ENCODE results near the gene IL22RA2.

The IL22RA2 gene

GRCh38 chr6:137173501-137173900 is at the start of gene IL22RA2:
Gene IL22RA2, minus strand, starts transcription at chr6:137173644. Its CDS starts 11,895 bp downstream, at chr6:137161749.
- no peak for TF ChIP-seq EZH2 (IDR thresholded peaks at IDR 0.05; ENCODE audit: borderline replicate concordance, low read depth, low read length, severe bottlenecking)
- TF ChIP-seq CTCF (IDR thresholded peaks at IDR 0.05; ENCODE audit: borderline replicate concordance, extremely low read depth, low read length, poor library complexity, severe bottlenecking) = no peak
- H2AFZ ChIP-seq (ENCODE audit: low read depth, low read length) = no peak within 1 kb of the TSS

DNA sequence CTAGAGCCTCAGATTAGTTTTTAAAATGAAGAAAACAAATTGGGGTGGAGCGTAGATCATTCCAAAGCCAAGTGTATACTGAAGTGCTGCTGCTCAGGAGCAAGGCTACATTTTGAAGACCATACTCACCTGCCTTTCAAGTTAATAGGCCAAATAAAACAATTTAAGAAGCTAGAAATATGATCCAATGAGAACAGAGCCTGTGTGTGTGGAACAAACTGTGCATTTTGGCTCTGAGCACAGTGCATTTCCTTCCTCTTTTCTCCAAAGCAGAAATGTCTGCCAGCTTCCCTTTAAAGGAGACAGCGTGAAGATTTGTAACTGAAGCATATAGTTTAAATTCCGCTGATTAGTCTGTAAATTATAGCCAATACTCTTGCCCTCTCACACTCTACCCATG is 48.9 kb upstream of the IL22RA2 start:
- no peak overlapping the region for H3K9ac ChIP-seq (ENCODE audit: low read depth, low read length)
- H3K4me1 ChIP-seq (ENCODE audit: insufficient read depth, low read length) = peaks cover 31% of the 10 kb centered on the region
- H3K27me3 ChIP-seq (ENCODE audit: insufficient read depth, low read length, poor library complexity) = no peaks in the 10 kb centered on the region
- H2AFZ ChIP-seq (ENCODE audit: low read depth, low read length) = no peak overlapping the region
- H4K20me1 ChIP-seq (ENCODE audit: insufficient read depth, low read length) = peaks cover 6% of the 10 kb centered on the region; the same call in 1 of the 2 replicates
- H3K4me3 ChIP-seq (ENCODE audit: low read depth in 1 of 2, low read length in 2 of 2) = no peak overlapping the region
- peaks cover 18% of the 10 kb centered on the region for H3K79me2 ChIP-seq (ENCODE audit: insufficient read depth, low read length)
- no peaks in the 10 kb centered on the region for H3K9me3 ChIP-seq (ENCODE audit: insufficient read depth, low read length, severe bottlenecking)
- ATAC-seq (ENCODE audit: insufficient read depth, low read depth) (no peak), DNase-seq (no peak)
- no peak overlapping the region for H3K27ac ChIP-seq (ENCODE audit: low read length)
- H3K4me2 ChIP-seq (ENCODE audit: insufficient read depth, low read length) = no peak overlapping the region
- TF ChIP-seq CTCF (IDR thresholded peaks at IDR 0.05; ENCODE audit: borderline replicate concordance, extremely low read depth, low read length, poor library complexity, severe bottlenecking) (no peak), EZH2 (IDR thresholded peaks at IDR 0.05; ENCODE audit: borderline replicate concordance, low read depth, low read length, severe bottlenecking) (no peak)
- H3K36me3 ChIP-seq (ENCODE audit: insufficient read depth, low read length) = no peaks in the 10 kb centered on the region

More at GRCh38 chr6:137173501-137173900, at the start of gene IL22RA2:
- no peaks in the 10 kb centered on the region for H3K4me1 ChIP-seq (ENCODE audit: insufficient read depth, low read length)
- peaks cover 3% of the 10 kb centered on the region for H3K9me3 ChIP-seq (ENCODE audit: insufficient read depth, low read length, severe bottlenecking)
- DNase-seq (no peak), ATAC-seq (ENCODE audit: insufficient read depth, low read depth) (no peak)
- H4K20me1 ChIP-seq (ENCODE audit: insufficient read depth, low read length) = no peaks in the 10 kb centered on the region
- no peak within 1 kb of the TSS for H3K4me2 ChIP-seq (ENCODE audit: insufficient read depth, low read length)
- no peak within 1 kb of the TSS for H3K27ac ChIP-seq (ENCODE audit: low read length)
- no peaks in the 10 kb centered on the region for H3K27me3 ChIP-seq (ENCODE audit: insufficient read depth, low read length, poor library complexity)
- no peak within 1 kb of the TSS for H3K9ac ChIP-seq (ENCODE audit: low read depth, low read length)
- no peaks in the 10 kb centered on the region for H3K36me3 ChIP-seq (ENCODE audit: insufficient read depth, low read length)
- no peaks in the 10 kb centered on the region for H3K79me2 ChIP-seq (ENCODE audit: insufficient read depth, low read length)
- no peak within 1 kb of the TSS for H3K4me3 ChIP-seq (ENCODE audit: low read depth in 1 of 2, low read length in 2 of 2)

DNA sequence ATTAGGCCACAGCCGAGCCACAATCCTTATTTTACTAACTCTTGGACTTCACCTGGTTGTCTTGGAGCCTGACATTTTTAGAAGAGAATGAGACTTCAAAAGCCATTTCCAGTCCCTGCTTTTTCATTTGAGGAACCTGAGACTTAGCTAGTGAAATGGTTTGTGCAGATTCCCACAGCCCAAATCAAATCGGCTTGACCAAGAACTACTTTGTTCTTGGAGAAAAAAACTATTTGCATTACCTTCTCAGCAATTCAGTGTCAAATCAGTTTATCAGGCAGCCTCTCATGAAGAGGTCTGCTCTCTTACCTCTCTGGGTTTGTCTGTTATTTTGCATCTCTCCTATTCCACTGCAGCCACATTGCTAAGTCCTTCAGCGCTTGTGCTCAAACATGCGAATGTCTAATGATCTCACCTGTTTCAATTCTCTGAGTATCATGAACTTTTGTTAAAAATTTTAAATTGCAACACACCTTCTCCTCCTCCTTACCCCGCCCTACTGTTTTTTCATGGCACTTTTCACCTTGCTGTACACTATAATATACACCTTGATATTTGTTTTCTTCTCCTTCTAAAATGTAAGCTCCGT is 46.3 kb upstream of the IL22RA2 start:
- peaks cover 17% of the 10 kb centered on the region; the same call in 1 of the 2 replicates for H4K20me1 ChIP-seq (ENCODE audit: insufficient read depth, low read length)
- no peak; the same call in 2 of the 3 replicates for ATAC-seq (ENCODE audit: insufficient read depth, low read depth)
- TF ChIP-seq CTCF (IDR thresholded peaks at IDR 0.05; ENCODE audit: borderline replicate concordance, extremely low read depth, low read length, poor library complexity, severe bottlenecking) = no peak
- TF ChIP-seq EZH2 (IDR thresholded peaks at IDR 0.05; ENCODE audit: borderline replicate concordance, low read depth, low read length, severe bottlenecking) = no peak
- peaks cover 42% of the 10 kb centered on the region for H3K79me2 ChIP-seq (ENCODE audit: insufficient read depth, low read length)
- DNase-seq = no peak
- H3K4me2 ChIP-seq (ENCODE audit: insufficient read depth, low read length) = peak overlapping the region; percentile 75
- H3K9ac ChIP-seq (ENCODE audit: low read depth, low read length) = peak overlapping the region; percentile 66
- H3K27ac ChIP-seq (ENCODE audit: low read length) = peak overlapping the region; percentile 64
- H2AFZ ChIP-seq (ENCODE audit: low read depth, low read length) = peak overlapping the region; percentile 86
- H3K4me1 ChIP-seq (ENCODE audit: insufficient read depth, low read length) = peaks cover 39% of the 10 kb centered on the region
- H3K27me3 ChIP-seq (ENCODE audit: insufficient read depth, low read length, poor library complexity) = no peaks in the 10 kb centered on the region
- no peaks in the 10 kb centered on the region for H3K36me3 ChIP-seq (ENCODE audit: insufficient read depth, low read length)
- H3K4me3 ChIP-seq (ENCODE audit: low read depth in 1 of 2, low read length in 2 of 2) = peak overlapping the region; percentile 34 to 79; a peak in 3 of 4 replicates
- H3K9me3 ChIP-seq (ENCODE audit: insufficient read depth, low read length, severe bottlenecking) = no peaks in the 10 kb centered on the region
